Activated naive CD4-positive, alpha-beta T cell (primary cell): ENCODE results near the gene ACMSD.

ENCODE experiments used
- DNase-seq, 4 experiments: peaks; one replicate each; lab custom pipeline; 2025; lab: John Stamatoyannopoulos, UW

Gene ACMSD

GRCh38 chr2:134949981-134950708 lies 111.7 kb downstream of the ACMSD start:
- DNase-seq, result no peak

- no peak for DNase-seq
Measured at GRCh38 chr2:134950886-134951285, 112.5 kb downstream of the ACMSD start.
